A673 (cell line): ENCODE results near the gene DNAJC16. TPM values are rescaled to one million over a fixed set of nuclear protein-coding genes. Genes with fewer than 3 reads are reported as not detected.
A peak's percentile ranks its signal among the peaks of the same experiment; 100 is the strongest.

Experiments
- BruUV-seq: library from RNA; stranded (reverse); fragments of 400-500 nt; replicated peaks from 2 replicates; lab custom pipeline; 2021; lab: Mats Ljungman, UMichigan
- CTCF ChIA-PET: fragments of 300-600 bp; sonication (Branson Sonifier 250); formaldehyde crosslinking; loops from one replicate; lab custom pipeline; 2022; ENCODE audit warnings: antibody characterized with exemption; lab: Charles Lee
- POLR2A ChIA-PET: fragments of 300-600 bp; sonication (Branson Sonifier 250); formaldehyde crosslinking; loops from one replicate; lab custom pipeline; 2022; ENCODE audit warnings: antibody characterized with exemption; ENCODE audit not compliant: low non-redundant PET; lab: Charles Lee
- DNase-seq: peaks from one replicate; pipeline ENCODE4 v3.0.0-alpha.2; 2015; ENCODE audit warnings: low spot score
- H3K27ac ChIP-seq: fragments of 200-600 bp; sonication (generic); 2 replicates; pipeline ENCODE4 v1.5.1; 2016; ENCODE audit warnings: mixed run types, low read depth, mild to moderate bottlenecking, mixed read lengths, antibody characterized with exemption, low read length; ENCODE audit not compliant: poor library complexity, severe bottlenecking
- H3K27me3 ChIP-seq: fragments of 200-600 bp; sonication (generic); replicated peaks from 2 replicates; pipeline ENCODE4 v1.6.1; 2017; ENCODE audit warnings: mixed run types, low read depth, mild to moderate bottlenecking, mixed read lengths, antibody characterized with exemption, low read length; ENCODE audit not compliant: insufficient read depth, poor library complexity
- H3K36me3 ChIP-seq: fragments of 200-600 bp; sonication (generic); 2 replicates; pipeline ENCODE4 v1.6.1; 2016; ENCODE audit warnings: mixed run types, mild to moderate bottlenecking, mixed read lengths, antibody characterized with exemption, low read length; ENCODE audit not compliant: insufficient read depth, poor library complexity, severe bottlenecking
- H3K4me1 ChIP-seq: fragments of 200-600 bp; sonication (generic); 2 replicates; pipeline ENCODE4 v1.6.1; 2017; ENCODE audit warnings: mixed run types, mild to moderate bottlenecking, mixed read lengths, antibody characterized with exemption, low read length; ENCODE audit not compliant: insufficient read depth, poor library complexity, severe bottlenecking
- H3K4me3 ChIP-seq: fragments of 200-600 bp; sonication (generic); 2 replicates; pipeline ENCODE4 v1.5.1; 2016; ENCODE audit warnings: low read depth, mixed run types, mild to moderate bottlenecking, mixed read lengths, low read length; ENCODE audit not compliant: poor library complexity, severe bottlenecking
- H3K9me3 ChIP-seq: fragments of 200-600 bp; sonication (generic); 2 replicates; pipeline ENCODE4 v1.6.1; 2016; ENCODE audit warnings: mixed run types, low read depth, mild to moderate bottlenecking, mixed read lengths, antibody characterized with exemption, low read length; ENCODE audit not compliant: poor library complexity, severe bottlenecking
- EZH2 ChIP-seq: fragments of 200-600 bp; sonication (generic); IDR thresholded peaks from 2 replicates; pipeline ENCODE4 v1.6.1; 2017; ENCODE audit warnings: borderline replicate concordance, low read depth, mild to moderate bottlenecking, mixed read lengths, antibody characterized with exemption, low read length; ENCODE audit not compliant: poor library complexity, severe bottlenecking
- intact Hi-C: fragments of 100-400 bp; cut with micrococcal nuclease; formaldehyde crosslinking; loops from one replicate; pipeline ENCODE4 v1.10.0; 2022; ENCODE audit not compliant: unreplicated experiment
- total RNA-seq: library from RNA; stranded (reverse); gene quantifications from 2 replicates; pipeline ENCODE4 v1.2.3, GENCODE V29; 2021
- TF ChIP-seq, protein P1 (sequence below): fragments of 300-800, 200-600 bp; sonication (generic); conservative IDR thresholded peaks from 2 replicates; pipeline ENCODE4 v1.5.1; 2017; ENCODE audit warnings: low read depth, mild to moderate bottlenecking, antibody characterized with exemption, low read length, moderate library complexity, mixed read lengths

Gene DNAJC16
- total RNA-seq, 1 experiment from 2014 or later: 17.1 TPM

DNA sequence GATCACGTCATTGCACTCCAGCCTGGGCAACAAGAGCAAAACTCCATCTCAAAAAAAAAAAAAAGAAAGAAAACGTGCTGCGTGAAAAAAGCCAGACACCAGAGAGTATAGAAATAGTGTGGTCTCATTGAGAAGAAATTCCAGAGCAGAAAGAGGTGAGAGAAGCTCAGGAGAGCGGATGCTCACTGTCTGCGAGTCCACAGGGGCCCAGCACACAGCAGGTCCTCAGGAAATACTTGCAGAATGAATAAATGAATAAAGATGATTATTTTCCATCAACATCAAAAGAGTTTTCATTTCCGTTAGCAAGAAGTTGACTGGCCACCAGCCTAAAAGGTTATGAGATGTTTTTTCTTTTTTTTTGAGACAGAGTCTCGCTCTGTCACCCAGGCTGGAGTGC lies 17.1 kb upstream of the DNAJC16 start:
- no peak overlapping the region for H3K27ac ChIP-seq
- no TSS peak for BruUV-seq
- no peak for TF ChIP-seq EZH2
- TF ChIP-seq, protein P1, sequence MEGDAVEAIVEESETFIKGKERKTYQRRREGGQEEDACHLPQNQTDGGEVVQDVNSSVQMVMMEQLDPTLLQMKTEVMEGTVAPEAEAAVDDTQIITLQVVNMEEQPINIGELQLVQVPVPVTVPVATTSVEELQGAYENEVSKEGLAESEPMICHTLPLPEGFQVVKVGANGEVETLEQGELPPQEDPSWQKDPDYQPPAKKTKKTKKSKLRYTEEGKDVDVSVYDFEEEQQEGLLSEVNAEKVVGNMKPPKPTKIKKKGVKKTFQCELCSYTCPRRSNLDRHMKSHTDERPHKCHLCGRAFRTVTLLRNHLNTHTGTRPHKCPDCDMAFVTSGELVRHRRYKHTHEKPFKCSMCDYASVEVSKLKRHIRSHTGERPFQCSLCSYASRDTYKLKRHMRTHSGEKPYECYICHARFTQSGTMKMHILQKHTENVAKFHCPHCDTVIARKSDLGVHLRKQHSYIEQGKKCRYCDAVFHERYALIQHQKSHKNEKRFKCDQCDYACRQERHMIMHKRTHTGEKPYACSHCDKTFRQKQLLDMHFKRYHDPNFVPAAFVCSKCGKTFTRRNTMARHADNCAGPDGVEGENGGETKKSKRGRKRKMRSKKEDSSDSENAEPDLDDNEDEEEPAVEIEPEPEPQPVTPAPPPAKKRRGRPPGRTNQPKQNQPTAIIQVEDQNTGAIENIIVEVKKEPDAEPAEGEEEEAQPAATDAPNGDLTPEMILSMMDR: no peak
- no peaks in the 10 kb centered on the region for H3K36me3 ChIP-seq
- H3K27me3 ChIP-seq: no peaks in the 10 kb centered on the region
- no peaks in the 10 kb centered on the region for H3K4me1 ChIP-seq
- POLR2A ChIA-PET: no interaction called here
- DNase-seq: peak; percentile 12
- CTCF ChIA-PET: interaction anchor here (0.7 kb wide), 1 partner anchor 9 kb away, joined by 8 read pairs; no protein-coding TSS in a partner anchor
- H3K9me3 ChIP-seq: no peaks in the 10 kb centered on the region
- intact Hi-C loops: no loop called here
- H3K4me3 ChIP-seq: no peak overlapping the region

GRCh38 chr1:15510611-15511405 lies 15.8 kb upstream of the DNAJC16 start:
- BruUV-seq: no TSS peak

GRCh38 chr1:15513192-15513591 lies 13.5 kb upstream of the DNAJC16 start:
- no TSS peak for BruUV-seq
- Histone ChIP-seq H3K27ac (no peak overlapping the region), H3K9me3 (no peaks in the 10 kb centered on the region), H3K27me3 (no peaks in the 10 kb centered on the region), H3K36me3 (no peaks in the 10 kb centered on the region), H3K4me1 (no peaks in the 10 kb centered on the region), H3K4me3 (no peak overlapping the region)
- DNase-seq: no peak
- no peak for TF ChIP-seq EZH2
- TF ChIP-seq, protein P1: no peak
- intact Hi-C loops: no loop called here
- POLR2A ChIA-PET: no interaction called here
- CTCF ChIA-PET: no interaction called here

More at GRCh38 chr1:15510611-15511405, 15.8 kb upstream of the DNAJC16 start:
- ChIA-PET CTCF (no interaction called here), POLR2A (no interaction called here)
- no peaks in the 10 kb centered on the region for H3K27me3 ChIP-seq
- no peak overlapping the region for H3K27ac ChIP-seq
- H3K4me3 ChIP-seq: no peak overlapping the region
- intact Hi-C loops: no loop called here
- H3K4me1 ChIP-seq: no peaks in the 10 kb centered on the region
- H3K9me3 ChIP-seq: no peaks in the 10 kb centered on the region
- no peak for TF ChIP-seq EZH2
- TF ChIP-seq, protein P1: no peak
- no peak for DNase-seq
- H3K36me3 ChIP-seq: no peaks in the 10 kb centered on the region
